Ovary (tissue), 3 donors: ENCODE measurements around the gene SMARCD1.

Experiments
- CTCF ChIP-seq, 3 donors: fragments of 450-650 bp in 2 of 3; fragments of 200-600 bp in 1 of 3; IDR thresholded peaks; one replicate each; pipeline versions ENCODE4 v1.5.1 to v1.8.0; 2016 to 2022; ENCODE audit warnings: antibody characterized with exemption in 3 of 3, mild to moderate bottlenecking in 1 of 3
- EP300 ChIP-seq: sonication (generic); formaldehyde crosslinking; IDR thresholded peaks from one replicate; pipeline ENCODE4 v1.6.1; 2017; ENCODE audit warnings: antibody characterized with exemption
- POLR2A ChIP-seq: fragments of 450-650 bp; IDR thresholded peaks from one replicate; pipeline ENCODE4 v1.6.1; 2017; ENCODE audit warnings: antibody characterized with exemption, mild to moderate bottlenecking, moderate library complexity
- donor health status: DM: no; HTN: no; CAD: no.

- TF ChIP-seq CTCF (IDR thresholded peaks at IDR 0.05) (no peak), POLR2A (no peak), EP300 (no peak)
These were observed 21.8 kb downstream of the SMARCD1 start for GRCh38 chr12:50106907-50107306.
